Right atrium auricular region (tissue), 2 donors: ENCODE data around the gene DEFB108B. TPM values are rescaled to one million over a fixed set of nuclear protein-coding genes. Genes with fewer than 3 reads are reported as not detected.

Experiments
- total RNA-seq, 2 donors: library from RNA; depleted of rRNA; stranded (reverse); fragments of >200 nt; gene quantifications; one replicate each; pipeline ENCODE4 v1.1.0, GENCODE V29; 2016

The DEFB108B gene
- total RNA-seq, 2 donors from 2014 or later = not detected

Other genes with a start within 250 kb of the DEFB108B start
- not detected for gene DEFB131B, start 45.3 kb downstream of the DEFB108B start, total RNA-seq
- gene XNDC1N, start 95.4 kb downstream of the DEFB108B start, total RNA-seq = 1 to 10 TPM; 1.4 to 1.5 TPM
- 10 to 100 TPM; 21.6 to 25.8 TPM for gene RNF121, start 95.8 kb downstream of the DEFB108B start, total RNA-seq
- 1 to 10 TPM in 1 of 2 donors, under 1 TPM in 1; 0.59 to 3.0 TPM for gene IL18BP, start 165.7 kb downstream of the DEFB108B start, total RNA-seq
- 100 to 1,000 TPM; 102 to 130 TPM for gene NUMA1, start 247.3 kb downstream of the DEFB108B start, total RNA-seq
- gene LRRC51, start 247.7 kb downstream of the DEFB108B start, total RNA-seq = 1 to 10 TPM; 4.0 to 7.6 TPM